Esophagus squamous epithelium (tissue), 5 donors: ENCODE measurements around the gene SNED1. TPM values are rescaled to one million over a fixed set of nuclear protein-coding genes. Genes with fewer than 3 reads are reported as not detected.

ENCODE experiments used
- DNase-seq: peaks from one replicate; lab custom pipeline; 2025; lab: John Stamatoyannopoulos, UW
- H3K27ac ChIP-seq, 4 donors: fragments of 200-600 bp; sonication (generic); one replicate each; pipeline ENCODE4 v1.5.1; 2016 to 2019; ENCODE audit warnings: mild to moderate bottlenecking in 1 of 4
- H3K27me3 ChIP-seq, 4 donors: fragments of 200-600 bp; sonication (generic); 1 replicate in 3 of 4; 2 replicates in 1 of 4; pipeline versions ENCODE4 v1.5.1 to v1.6.0; 2017 to 2021; ENCODE audit warnings: antibody characterized with exemption in 1 of 4
- H3K36me3 ChIP-seq, 3 donors: fragments of 200-600 bp; sonication (generic); one replicate each; pipeline ENCODE4 v1.5.1; 2016 to 2019
- H3K4me1 ChIP-seq, 3 donors: fragments of 200-600 bp; sonication (generic); one replicate each; pipeline ENCODE4 v1.5.1; 2017 to 2019
- H3K4me3 ChIP-seq, 4 donors: fragments of 200-600 bp; sonication (generic); 1 replicate in 3 of 4; 2 replicates in 1 of 4; pipeline ENCODE4 v1.5.1; 2016 to 2019; ENCODE audit warnings: mild to moderate bottlenecking in 2 of 4, moderate library complexity in 1 of 4
- H3K9me3 ChIP-seq, 3 donors: fragments of 200-600 bp; sonication (generic); one replicate each; pipeline ENCODE4 v1.5.1; 2016 to 2019
- CTCF ChIP-seq, 6 experiments: fragments of 450-650 bp in 4 of 6; fragments of 200-600 bp in 2 of 6; sonication (generic) in 2 of 6; IDR thresholded peaks; one replicate each; pipeline ENCODE4 v1.5.1; 2016 to 2019; ENCODE audit warnings: antibody characterized with exemption in 6 of 6, mild to moderate bottlenecking in 4 of 6, moderate library complexity in 4 of 6
- POLR2A ChIP-seq, 4 donors: fragments of 450-650 bp; IDR thresholded peaks; one replicate each; pipeline ENCODE4 v1.6.1; 2017; ENCODE audit warnings: antibody characterized with exemption in 4 of 4, mild to moderate bottlenecking in 4 of 4, moderate library complexity in 3 of 4
- WGBS, 2 donors: methylation state at CpG; one replicate each; pipeline ENCODE4 v1.1.5; 2018; 5-methylcytosine and 5-hydroxymethylcytosine counted together
- intact Hi-C: fragments of 100-400 bp; cut with DNase I; formaldehyde crosslinking; loops from one replicate; pipeline ENCODE4 v1.15.0; 2022
- total RNA-seq, 4 donors: library from RNA; depleted of rRNA; stranded (reverse); fragments of >200 nt; gene quantifications; one replicate each; pipeline ENCODE4 v1.1.0, GENCODE V29; 2016
- donor health status: DM: yes; HTN: yes; CAD: no.

Gene SNED1
- total RNA-seq, 4 donors from 2014 or later = 3.3 to 13.9 (median 4.8) TPM

GRCh38 chr2:241136661-241137260 is 138.3 kb downstream of the SNED1 start:
- Histone ChIP-seq H3K27ac (no peak overlapping the region), H3K4me3 (no peak overlapping the region), H3K4me1 (peaks cover 0 to 6% (median 0%) of the 10 kb centered on the region in 3 donors), H3K27me3 (no peaks in the 10 kb centered on the region), H3K9me3 (no peaks in the 10 kb centered on the region), H3K36me3 (peaks cover 0 to 57% (median 0%) of the 10 kb centered on the region in 3 donors)
- TF ChIP-seq POLR2A (IDR thresholded peaks at IDR 0.05) (no peak), CTCF (IDR thresholded peaks at IDR 0.05) (no peak)
- 85 to 95% methylated on average over 7 to 9 of the region's 25 CpGs for WGBS, 2 donors
- intact Hi-C loops = no loop called here
- DNase-seq = no peak

GRCh38 chr2:241137276-241138190 is 139.1 kb downstream of the SNED1 start:
- no peak for DNase-seq
- intact Hi-C loops = no loop called here
- Histone ChIP-seq H3K4me1 (peaks cover 0 to 6% (median 0%) of the 10 kb centered on the region in 3 donors), H3K27me3 (no peaks in the 10 kb centered on the region), H3K4me3 (no peak overlapping the region), H3K27ac (no peak overlapping the region), H3K9me3 (no peaks in the 10 kb centered on the region), H3K36me3 (peaks cover 0 to 63% (median 0%) of the 10 kb centered on the region in 3 donors)
- 86 to 90% methylated on average over 7 to 14 of the region's 24 CpGs for WGBS, 2 donors
- TF ChIP-seq POLR2A (IDR thresholded peaks at IDR 0.05) = no peak
- no peak for TF ChIP-seq CTCF (IDR thresholded peaks at IDR 0.05)

- no peaks in the 10 kb centered on the region for H3K9me3 ChIP-seq
- peaks cover 0 to 6% (median 0%) of the 10 kb centered on the region in 3 donors for H3K4me1 ChIP-seq
- no peak overlapping the region for H3K27ac ChIP-seq
- no peak for DNase-seq
- intact Hi-C loops = no loop called here
- WGBS, 2 donors = 91 to 92% methylated on average over 9 to 11 of the region's 16 CpGs
- H3K27me3 ChIP-seq = no peaks in the 10 kb centered on the region
- H3K36me3 ChIP-seq = peaks cover 0 to 64% (median 0%) of the 10 kb centered on the region in 3 donors
- no peak overlapping the region for H3K4me3 ChIP-seq
- TF ChIP-seq POLR2A (IDR thresholded peaks at IDR 0.05) (no peak), CTCF (IDR thresholded peaks at IDR 0.05) (no peak)
These were observed 140.1 kb downstream of the SNED1 start for GRCh38 chr2:241138471-241138870.

GRCh38 chr2:241139531-241140444 is 141.4 kb downstream of the SNED1 start:
- H3K4me1 ChIP-seq = peaks cover 0 to 6% (median 0%) of the 10 kb centered on the region in 3 donors
- no peak for TF ChIP-seq POLR2A (IDR thresholded peaks at IDR 0.05)
- no peak for TF ChIP-seq CTCF (IDR thresholded peaks at IDR 0.05)
- DNase-seq = no peak
- intact Hi-C loops = no loop called here
- H3K9me3 ChIP-seq = no peaks in the 10 kb centered on the region
- peaks cover 0 to 64% (median 0%) of the 10 kb centered on the region in 3 donors for H3K36me3 ChIP-seq
- H3K4me3 ChIP-seq = no peak overlapping the region
- H3K27me3 ChIP-seq = no peaks in the 10 kb centered on the region
- no peak overlapping the region for H3K27ac ChIP-seq
- 90 to 92% methylated on average over 15 of the region's 24 CpGs for WGBS, 2 donors
